SU-DHL-6 (cell line): ENCODE measurements around the gene ZNF121.

ENCODE experiments used
- CTCF ChIP-seq: fragments of 200-600 bp; sonication (generic); IDR thresholded peaks from one replicate; pipeline ENCODE4 v1.5.1; 2017; ENCODE audit warnings: antibody characterized with exemption, mild to moderate bottlenecking, low read length, moderate library complexity; ENCODE audit not compliant: insufficient read depth, poor library complexity, severe bottlenecking
- EZH2phosphoT487 ChIP-seq: fragments of 200-600 bp; sonication (generic), shearing (Covaris generic); conservative IDR thresholded peaks from 2 replicates; pipeline ENCODE4 v1.6.1; 2018; ENCODE audit warnings: mild to moderate bottlenecking, antibody characterized with exemption, low read length, moderate library complexity, mixed read lengths

GRCh38 chr19:9580728-9581127 is 3.6 kb downstream of the ZNF121 start:
- TF ChIP-seq CTCF (no peak), EZH2phosphoT487 (no peak)
